GM18507 (cell line): ENCODE data around the gene KCNH1.
"Not testable (repeated sequence)": the region's sequence is repeated elsewhere in the genome, so short reads cannot be mapped to it uniquely, and the experiment has no call there.

Source experiments
- DNase-seq: peaks from one replicate; pipeline ENCODE4 v3.0.0; 2011; ENCODE audit warnings: low read depth; ENCODE audit not compliant: insufficient read length; ENCODE audit errors: extremely low spot score
- FAIRE-seq: peaks from 2 replicates; lab custom pipeline; 2011; peaks lifted over from hg19 to GRCh38; lab: Jason Lieb, UNC

Gene KCNH1

DNA sequence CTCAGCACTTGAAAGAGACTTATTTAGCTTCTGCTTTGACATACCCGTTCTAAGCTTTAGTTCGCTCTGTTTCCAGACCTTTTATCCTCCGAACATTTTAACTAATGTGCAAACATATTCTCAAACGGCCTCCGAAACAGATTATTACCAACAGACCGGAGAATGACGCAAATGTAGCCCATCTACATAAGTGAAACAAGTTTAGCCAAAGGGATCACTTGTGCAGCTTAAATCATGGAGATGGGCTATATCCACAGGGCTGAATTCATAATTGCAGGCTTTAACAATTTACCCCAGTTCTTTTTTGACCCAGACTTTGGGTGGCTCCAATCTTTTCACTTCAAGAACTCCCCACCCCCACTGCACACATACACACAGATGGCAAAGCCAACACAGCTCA is 119.7 kb downstream of the KCNH1 start:
- no peak for FAIRE-seq
- no peak for DNase-seq

DNA sequence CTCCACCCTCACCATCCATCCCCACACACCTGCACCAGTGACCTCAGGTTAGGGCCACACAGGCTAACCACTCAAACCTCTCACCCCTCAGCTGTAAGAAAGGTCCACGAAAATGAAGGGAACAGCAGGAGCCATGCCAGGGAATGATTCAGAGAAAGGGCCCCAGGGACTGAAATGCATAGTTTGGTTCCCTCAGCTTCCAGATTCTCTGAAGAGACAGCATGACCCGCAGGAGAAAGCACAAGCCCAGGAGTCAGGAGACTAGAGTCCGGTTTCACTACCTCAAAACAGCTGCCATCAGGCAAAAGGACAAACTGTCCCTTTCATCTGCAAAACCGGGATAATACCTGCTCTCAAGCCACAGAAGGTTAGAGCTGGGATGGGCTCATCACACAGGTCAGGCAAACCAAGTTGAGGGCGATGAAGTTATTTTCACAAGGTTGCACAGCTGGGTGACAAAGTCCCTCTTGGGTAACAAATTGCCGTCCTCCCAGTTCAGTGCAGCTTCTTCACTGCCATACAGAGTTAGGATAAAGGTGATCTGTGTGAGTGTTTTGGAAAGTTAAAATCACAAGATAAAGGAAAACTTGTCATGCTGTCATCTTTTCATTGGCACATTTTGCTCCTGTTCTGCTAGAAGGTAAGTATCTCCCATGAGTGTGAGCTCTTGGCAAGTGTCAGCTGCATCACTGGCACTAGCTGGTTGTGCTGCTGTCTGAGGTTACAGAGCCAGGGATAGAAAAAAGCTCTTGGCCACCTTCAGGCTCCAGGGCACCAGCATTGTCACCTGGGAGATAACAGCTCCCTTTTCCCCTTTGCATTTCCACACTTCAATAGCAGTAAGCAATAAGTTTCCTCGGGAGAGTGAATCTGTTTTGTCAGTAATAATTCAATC is 120.4 kb downstream of the KCNH1 start:
- DNase-seq (no peak), FAIRE-seq (no peak)

DNA sequence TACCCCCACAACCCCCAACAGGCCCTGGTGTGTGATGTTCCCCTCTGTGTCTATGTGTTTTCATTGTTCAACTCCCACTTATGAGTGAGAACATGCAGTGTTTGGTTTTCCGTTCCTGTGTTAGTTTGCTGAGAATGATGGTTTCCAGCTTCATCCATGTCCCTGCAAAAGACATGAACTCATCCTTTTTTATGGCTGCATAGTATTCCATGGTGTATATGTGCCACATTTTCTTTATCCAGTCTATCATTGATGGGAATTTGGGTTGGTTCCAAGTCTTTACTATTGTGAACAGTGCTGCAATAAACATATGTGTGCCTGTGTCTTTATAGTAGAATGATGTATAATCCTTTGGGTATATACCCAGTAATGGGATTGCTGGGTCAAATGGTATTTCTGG is 122.8 kb downstream of the KCNH1 start:
- FAIRE-seq, DNase-seq: not testable (repeated sequence)

DNA sequence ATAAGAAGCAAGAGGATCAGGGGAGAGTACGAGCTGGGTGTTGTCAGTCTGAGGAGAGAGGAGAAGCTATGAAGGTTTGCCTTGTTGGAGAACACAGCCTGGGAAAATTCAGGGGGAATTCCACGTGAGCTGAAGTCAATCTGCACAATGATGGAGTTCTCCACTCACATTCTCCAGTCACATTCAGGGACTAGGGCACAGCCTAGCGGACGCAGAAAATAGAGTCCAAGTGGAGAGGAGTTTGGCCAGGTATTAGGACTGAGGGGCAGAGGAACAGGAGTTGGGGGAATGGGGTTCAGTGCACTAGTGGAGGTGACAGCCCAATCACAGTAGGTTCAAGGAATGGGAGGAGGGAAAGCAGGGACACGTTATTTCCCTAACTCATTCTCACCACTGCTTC is 124.0 kb downstream of the KCNH1 start:
- FAIRE-seq (no peak), DNase-seq (no peak)

DNA sequence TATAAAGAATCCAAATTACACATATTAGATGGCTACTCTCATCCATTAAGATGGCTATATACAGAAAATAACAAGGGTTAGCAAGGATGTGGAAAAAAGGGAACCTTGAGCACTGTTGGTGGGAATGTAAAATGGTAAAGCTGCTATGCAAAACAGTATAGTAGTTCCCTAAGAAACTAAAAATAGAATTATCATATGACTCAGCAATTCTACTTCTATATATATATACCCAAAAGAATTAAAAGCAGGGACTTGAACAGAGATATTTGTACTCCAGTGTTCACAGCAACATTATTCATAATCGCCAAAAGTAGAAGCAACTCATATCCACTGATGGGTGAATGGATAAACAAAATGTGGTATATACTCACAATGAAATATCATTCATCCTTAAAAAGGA is 126.1 kb downstream of the KCNH1 start:
- FAIRE-seq (no peak), DNase-seq (no peak)

DNA sequence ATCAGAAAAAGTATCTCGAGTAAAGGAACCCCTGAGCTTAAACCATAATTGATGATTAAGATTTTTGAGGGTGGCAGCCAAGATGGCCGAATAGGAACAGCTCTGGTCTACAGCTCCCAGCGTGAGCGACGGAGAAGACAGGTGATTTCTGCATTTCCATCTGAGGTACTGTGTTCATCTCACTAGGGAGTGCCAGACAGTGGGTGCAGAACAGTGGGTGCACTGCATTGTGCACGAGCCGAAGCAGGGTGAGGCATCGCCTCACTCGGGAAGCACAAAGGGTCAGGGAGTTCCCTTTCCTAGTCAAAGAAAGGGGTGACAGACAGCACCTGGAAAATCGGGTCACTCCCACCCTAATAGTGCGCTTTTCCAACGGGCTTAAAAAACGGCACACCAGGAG is 138.0 kb downstream of the KCNH1 start:
- not testable (repeated sequence) for DNase-seq, FAIRE-seq

DNA sequence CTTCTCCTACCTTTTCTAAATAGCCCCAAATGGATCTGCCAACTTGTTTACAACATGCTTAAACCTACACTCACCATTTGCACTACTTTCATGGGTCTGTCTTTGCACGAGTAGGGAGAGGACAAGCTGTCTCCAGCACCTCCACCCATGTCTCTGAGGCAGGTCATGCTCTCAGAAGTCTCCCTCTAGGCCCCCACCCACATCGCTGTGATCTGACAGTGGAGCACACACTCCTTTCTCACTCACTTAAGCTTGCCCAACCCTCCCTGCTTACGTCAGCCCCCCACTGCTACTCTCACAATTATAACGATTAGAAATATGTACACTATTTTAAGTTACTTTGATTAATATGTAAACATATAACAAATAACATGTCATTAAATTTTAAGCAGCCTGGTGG is 141.1 kb downstream of the KCNH1 start:
- FAIRE-seq (no peak), DNase-seq (no peak)

DNA sequence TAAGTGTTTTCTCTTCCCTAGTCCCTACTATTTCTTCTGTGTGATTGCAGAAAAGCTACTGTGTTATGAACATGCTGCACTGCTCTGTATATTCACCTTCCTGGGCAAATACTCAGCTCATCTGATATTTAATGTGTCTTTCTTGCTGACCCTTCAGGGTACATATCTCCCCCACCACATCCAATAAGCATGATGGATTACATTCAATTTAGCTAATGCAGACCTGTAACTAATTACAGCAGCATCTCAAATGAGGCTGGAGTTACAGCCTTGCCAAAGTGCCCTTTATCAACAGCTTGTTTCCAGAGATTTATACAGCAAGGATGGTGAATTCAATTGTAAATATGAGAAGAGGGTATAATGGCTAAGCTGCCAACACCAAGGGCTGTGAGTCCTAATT is 144.0 kb downstream of the KCNH1 start:
- DNase-seq (no peak), FAIRE-seq (no peak)

DNA sequence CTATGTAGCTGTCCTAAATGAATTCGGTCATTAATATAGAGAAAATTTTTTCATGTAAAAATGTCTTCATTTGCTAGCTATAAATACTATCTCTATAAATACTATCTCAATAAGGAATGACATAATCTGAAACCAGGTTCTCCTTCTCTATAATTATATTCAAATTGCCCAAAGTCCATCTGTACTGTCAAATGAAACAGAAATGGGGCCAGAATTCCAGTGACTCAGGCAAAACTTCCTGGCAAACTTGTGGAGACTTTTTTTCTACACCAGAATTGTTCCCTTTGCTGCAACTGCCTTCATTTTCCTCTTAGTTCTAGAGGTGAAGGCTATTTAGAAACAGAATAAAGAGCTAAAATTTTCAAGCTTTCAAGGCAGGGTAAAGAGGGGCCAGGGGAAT is 152.5 kb downstream of the KCNH1 start:
- FAIRE-seq (no peak), DNase-seq (no peak)

DNA sequence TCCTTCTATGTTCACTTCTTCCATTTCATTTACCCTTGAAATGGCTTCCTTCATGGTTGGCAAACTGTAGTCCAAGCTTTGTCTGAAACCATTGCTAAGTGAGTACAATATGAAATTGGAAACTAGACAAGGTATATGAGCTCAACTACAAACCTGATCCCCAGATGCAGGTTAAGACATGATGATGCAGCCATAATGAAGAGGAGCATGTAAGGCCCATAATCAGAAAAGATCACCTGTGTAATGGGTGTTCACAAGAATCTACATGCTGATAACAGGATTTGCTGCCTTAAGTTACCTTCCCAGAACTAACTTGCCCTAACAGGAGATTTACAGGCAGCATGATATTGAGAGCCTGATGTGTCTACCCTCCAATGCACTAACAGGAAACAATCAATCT is 153.9 kb downstream of the KCNH1 start:
- FAIRE-seq (no peak), DNase-seq (no peak)

DNA sequence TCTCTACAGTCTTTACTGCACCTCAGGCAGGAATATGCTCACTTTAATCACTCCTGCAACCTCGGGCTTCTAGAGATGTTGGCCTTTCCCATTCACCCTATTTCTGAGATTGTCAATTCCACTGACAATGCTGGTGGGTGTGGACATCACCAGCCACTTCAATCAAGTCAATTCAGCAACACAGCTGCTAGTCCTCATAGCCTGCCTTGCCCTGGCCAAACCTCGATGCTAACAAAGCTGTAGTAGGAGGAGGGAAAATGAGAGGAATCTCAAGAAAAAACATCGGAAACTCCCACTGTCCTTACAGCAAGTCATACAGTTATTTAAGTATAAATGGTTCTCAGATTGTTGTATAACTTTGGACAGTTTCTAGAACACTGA is 155.0 kb downstream of the KCNH1 start:
- FAIRE-seq = no peak
- DNase-seq = no peak

DNA sequence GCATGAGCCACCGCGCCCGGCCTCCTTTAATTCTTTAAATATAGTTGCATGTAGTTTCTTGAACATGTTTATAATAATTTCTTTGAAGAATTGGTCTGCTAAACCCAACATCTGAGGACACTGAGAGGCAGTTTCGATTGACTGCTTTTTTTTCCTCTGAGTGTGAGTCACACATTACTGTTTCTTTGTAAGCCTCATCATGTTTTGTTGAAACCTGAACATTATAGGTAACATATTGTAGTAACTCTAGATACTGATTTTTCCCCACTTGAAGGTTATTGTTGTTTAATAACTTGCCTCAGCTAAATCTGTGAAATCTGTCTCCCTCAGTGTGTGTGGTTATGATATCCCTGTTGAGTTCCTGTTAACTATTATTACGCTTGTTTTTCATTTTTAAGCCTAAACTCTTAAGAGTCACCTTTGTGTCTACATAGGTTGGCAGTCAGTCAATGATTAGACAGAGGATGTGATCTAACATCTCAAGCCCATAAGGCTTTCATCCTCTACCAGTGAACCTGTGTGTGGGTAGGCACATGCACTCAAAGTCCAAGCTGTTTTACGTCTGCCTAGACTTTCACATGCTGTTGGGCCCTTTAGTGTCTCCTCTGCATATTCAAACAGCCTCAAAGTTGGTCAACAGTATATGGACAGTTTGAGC is 155.5 kb downstream of the KCNH1 start:
- DNase-seq (no peak), FAIRE-seq (no peak)

DNA sequence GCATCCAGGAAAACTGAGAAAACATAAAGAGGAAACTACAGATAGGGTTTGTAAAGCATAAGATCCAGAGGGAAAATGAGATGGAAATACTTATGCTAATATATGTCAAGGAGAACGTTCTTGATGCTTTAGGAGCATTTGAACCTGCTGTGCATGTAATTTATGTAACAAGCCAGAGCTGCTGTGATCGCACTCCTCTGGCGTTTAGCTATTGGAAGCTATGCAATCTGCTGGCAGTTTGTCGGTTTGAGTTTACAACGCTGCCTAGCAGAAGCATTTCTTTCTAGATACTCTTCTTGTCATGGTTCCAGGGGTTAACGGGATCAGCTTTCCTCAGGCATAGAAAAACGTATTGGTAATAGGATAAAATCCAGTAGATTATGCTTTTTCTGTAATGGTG is 182.7 kb downstream of the KCNH1 start:
- FAIRE-seq (no peak), DNase-seq (no peak)

DNA sequence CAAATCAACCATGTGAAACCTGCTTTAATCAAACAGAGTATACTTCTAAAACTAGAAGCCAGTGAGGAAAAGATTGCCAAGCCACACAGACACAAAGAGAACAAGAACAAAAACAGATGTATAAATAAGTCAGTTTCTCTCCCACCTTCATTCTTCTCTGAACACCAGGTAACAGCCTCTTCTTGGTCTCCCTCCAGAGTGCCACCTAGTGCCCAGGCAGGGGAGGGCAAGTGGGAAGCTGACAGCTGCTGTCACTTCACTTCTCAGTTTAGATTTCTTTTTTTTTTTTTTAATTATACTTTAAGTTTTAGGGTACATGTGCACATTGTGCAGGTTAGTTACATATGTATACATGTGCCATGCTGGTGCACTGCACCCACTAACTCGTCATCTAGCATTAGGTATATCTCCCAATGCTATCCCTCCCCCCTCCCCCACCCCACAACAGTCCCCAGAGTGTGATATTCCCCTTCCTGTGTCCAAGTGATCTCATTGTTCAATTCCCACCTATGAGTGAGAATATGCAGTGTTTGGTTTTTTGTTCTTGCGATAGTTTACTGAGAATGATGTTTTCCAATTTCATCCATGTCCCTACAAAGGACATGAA is 183.9 kb downstream of the KCNH1 start:
- peak; percentile 72 for FAIRE-seq
- DNase-seq = not testable (repeated sequence)

DNA sequence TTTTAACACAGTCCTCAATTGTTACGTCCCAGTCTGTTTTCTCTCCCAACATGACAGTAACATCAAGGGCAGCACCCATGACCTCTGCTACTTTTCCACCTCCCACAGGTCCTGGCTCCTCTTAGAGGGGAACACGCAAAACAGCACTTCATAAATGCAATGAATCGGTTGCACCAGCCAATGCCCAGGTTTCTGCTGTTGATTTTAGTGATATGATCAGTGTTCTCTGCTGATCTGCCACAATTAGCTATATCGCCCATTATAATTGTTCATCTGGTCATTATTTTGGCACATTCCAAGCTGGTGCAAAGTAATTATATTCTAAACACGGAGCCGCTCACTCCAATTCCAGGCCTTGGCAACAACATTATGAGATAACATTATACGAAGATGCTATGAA is 184.5 kb downstream of the KCNH1 start:
- FAIRE-seq (no peak), DNase-seq (no peak)

DNA sequence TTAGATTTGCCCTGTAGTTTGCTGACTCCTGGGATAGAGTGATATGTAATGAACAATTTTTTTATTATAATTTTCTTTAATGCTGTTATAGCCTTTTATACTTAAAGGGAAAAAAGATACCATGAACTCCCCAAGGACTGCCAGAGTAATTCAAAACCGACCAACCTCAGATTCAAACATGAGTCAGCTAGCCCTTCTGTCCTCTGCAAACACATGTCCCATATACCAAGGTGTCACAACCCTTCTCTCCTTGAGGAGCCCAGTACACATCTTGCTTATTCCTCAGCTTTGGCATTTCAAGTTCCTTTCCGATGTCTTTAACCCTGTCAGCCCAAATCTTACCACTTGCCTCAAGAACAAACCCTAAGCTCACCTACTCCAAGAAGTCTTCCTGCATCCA is 184.9 kb downstream of the KCNH1 start:
- DNase-seq = no peak
- no peak for FAIRE-seq

DNA sequence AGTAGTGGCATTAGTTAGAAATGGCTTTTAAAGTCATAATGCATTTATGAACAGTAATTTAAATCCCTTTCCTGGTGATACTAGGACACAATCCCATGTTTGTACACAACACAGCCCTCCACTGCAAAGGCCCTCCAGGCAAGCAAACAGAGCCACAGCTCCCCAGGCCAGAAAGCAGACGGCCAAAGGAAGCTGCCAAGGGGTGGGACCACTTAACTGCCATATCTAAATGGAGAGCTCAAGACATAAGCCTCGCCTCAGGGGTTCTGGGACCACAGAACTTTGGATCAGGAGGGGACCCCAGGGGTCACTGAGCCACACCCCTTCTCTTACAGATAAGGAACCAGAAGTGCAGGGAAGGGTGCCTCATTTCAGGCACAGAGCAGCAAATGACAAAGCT is 189.7 kb downstream of the KCNH1 start:
- DNase-seq = no peak
- no peak for FAIRE-seq

DNA sequence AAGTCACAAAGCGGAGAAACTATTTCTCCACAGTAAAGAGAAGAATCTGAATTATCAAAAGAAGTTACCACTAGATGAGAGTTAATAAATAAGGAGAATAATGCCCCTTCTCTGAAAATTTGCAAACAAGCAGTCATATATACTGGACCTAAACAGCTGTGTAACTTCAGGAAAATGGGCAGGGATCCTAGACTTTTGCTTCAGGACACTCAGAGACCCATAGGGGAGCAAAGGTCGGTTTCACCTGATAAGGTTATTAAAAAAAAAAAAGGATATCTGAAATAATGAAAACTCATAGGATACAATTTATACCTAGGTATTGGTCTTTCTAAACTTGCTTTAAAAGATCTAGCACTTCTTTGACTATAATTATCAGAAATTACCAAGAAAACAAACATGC is 191.4 kb downstream of the KCNH1 start:
- FAIRE-seq = no peak
- DNase-seq = no peak

DNA sequence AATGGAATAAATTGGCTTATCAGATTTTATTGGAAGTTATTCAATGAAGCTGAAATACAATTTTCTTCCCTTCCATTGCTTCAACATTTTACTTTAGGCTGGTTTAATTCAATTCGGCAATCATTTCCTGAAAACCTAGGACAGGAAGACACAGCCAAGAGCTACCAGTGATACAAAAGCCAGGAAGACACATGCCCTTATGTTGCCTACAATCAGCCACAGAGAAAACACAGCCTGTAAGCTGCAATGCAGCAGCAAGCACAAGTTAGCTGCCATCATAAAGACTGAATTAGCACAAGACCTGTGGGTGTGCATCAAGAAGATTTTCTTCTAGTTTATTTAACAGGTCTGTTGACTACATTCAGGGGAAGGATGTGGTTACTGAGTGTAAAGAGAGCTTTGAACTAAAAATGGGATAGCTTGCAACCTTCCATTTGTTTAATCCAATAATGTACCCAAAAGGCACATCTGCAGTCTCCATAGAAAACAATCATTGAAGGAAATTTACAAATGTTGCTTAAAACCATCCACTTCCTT is 193.8 kb downstream of the KCNH1 start:
- no peak for FAIRE-seq
- no peak for DNase-seq

DNA sequence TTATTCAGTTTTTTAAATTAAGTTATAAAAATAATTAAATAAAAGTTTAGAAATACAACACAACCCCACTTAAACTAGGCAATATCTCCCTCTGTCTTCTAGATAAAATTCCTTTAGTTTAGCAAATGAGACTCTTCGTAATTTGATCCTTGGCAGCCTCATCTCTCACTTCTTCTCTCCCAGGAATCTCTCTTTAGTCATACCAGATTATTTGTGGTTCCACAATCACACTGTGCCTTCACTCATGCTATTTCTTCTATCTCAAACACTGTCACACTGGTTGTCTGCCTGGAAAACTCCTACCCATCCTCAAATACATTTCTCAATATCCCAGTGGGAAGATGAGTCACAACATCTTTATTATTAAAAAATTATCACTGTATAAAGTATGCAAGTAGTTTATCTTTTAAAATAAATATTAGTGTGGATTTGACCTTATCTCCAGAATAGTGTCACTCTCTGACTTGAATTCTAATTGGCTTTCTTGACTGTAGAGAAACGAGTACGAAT is 195.5 kb downstream of the KCNH1 start:
- DNase-seq (no peak), FAIRE-seq (no peak)
